Stimulated activated CD8-positive, alpha-beta memory T cell treated with anti-CD3 and anti-CD28 coated beads, Interleukin-4, amount 100 ng/mL, for 4 hours (primary cell): ENCODE measurements around the gene BTBD10.
"Not testable (repeated sequence)": the region's sequence is repeated elsewhere in the genome, so short reads cannot be mapped to it uniquely, and the experiment has no call there.

Source experiments
- DNase-seq, 2 donors: peaks; one replicate each; pipeline ENCODE4 v3.0.0-alpha.2; 2020; ENCODE audit warnings: low read depth in 2 of 2, low spot score in 1 of 2

BTBD10 gene

DNA sequence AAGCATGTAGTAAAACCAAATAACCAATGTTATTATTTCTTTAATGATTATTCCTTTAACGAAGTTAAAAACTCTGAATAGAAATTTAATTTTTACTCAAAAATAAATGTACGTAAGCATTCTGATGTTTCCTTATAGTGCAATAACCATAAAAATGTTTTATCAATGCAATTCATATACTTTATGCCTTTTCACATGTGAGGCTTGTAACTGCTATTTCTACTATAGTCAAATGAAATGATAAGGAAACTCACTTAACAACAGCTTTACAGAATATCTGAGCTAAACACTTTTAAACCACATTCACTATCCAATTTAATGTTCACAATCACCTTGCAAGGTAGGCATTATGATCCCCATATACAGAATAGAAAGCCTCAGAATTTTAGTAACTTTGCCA lies 17.4 kb downstream of the BTBD10 start:
- DNase-seq = no peak

DNA sequence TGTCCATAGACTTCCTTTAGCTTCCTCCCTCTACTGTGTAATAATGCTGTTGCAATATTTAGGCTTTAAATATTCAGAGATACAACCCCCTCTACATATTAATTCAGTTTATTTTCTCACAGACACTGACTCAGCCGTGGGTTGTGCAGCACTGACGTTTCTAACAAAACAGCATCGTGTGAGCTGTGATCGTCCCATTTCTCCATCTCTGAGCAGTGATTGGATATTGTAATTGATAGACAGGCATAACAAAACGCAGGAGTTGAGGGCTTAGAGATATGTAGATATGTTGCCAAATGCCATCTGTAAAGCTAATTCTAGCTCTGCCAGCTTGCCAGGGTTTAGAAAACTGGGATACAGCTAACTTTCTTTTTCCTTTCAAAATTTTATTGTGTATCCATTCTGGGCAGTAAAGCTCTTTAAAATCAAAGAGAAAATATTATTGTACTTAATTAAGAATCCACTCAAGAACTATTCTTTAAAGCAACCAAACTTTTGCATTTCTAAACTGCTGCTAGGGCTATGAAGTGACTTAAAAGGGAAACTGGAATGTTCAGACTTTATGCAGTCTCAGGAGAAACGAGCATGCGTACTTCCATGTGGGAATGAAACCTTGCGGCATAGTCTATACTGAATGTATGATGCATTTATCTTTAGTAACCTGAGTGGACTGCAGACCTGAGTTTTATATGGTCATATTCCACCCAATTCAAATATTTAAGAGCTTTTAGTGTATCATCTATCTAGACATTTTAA lies 22.7 kb downstream of the BTBD10 start:
- no peak for DNase-seq

DNA sequence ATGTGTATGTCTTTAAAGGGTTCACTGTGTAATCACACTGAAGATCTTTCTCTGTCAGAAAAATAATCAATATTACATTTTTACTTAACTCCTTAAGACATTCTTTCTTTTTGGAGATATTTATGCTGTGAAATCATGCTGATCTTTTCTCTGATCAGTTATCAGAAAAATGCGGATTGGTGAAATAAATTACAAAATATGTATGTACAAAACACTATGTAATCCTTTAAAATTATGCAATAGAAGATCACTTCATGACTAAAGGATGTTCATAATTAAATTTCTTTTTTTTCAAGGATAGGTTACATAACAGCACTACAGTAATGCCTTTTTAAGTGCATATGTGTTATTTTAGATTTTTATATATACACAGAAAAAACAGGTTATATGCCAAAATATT lies 24.7 kb downstream of the BTBD10 start:
- DNase-seq = no peak

DNA sequence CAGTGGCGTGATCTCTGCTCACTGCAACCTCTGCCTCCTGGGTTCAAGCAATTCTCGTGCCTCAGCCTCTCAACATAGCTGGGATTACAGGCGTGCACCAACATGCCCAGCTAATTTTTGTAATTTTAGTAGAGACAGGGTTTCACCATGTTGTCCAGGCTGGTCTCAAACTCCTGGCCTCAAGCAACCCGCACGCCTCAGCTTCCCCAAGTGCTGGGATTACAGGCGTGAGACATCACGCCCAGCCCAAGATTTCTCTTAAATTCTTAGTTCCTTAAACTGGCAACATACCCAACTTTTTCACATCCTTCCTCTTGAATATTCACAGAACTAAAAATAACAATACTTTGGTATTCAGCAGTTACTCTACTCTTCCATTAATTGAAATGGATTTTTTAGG lies 26.2 kb downstream of the BTBD10 start:
- not testable (repeated sequence) for DNase-seq

DNA sequence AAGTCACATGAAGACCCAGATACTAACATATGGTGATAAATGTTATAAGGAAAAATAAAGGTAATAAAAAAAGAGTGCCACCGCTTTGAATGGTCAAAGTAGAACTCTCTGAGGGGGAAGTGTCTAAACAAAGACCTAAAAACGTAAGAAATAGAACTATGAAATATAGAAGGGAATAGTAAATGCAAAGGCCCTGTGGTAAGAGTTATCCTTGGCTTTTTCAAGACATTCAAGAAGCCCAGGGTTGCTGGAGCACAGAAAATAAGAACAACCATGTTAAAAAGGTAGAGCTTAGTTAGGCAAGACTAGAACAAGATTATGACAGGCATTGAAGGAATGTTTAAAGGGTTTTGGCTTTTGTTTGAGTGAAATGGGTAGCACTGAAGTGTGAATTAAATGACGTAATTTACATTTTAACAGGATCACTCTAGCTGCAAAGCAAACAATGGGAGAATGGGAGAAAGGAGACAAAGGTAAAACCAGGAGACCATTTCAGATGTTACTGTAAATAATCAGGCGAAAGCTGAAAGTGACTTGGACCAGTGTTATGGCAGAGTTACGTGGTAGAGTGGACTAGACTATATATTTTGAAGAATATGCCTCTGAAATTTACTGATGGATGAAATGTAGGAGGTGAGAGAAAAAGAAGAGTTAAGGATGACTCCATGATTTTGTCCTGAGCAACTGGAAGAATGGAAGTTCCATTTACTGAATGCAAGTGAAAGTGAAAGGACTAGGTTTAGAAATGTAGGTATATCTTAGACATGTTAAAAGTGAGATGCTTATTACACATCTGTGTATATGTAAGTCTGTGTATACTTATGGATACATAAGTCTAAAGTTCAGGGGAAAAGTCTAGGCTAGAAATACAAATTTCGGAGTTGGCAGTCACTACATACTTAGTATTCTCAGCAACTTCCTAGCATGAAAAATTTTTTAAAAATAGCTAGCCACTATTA lies 28.5 kb downstream of the BTBD10 start:
- no peak for DNase-seq

DNA sequence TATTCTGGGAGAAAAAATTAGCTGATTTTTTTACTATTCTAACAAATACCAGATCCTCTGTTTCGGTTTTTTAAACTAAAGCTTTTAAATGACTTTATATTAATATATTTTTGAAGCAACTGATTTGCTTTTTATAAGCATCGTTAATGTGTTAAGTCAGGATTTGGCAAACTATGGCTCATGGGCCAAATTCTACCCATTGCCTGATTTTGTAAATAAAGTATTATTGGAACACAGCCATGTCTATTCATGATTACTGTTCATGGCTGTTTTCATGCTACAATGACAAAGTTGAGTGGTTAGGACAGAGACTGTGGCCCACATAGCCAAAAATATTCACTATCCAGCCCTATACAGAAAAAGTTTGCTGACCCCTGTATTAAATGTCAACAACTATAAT lies 29.6 kb downstream of the BTBD10 start:
- DNase-seq = no peak

DNA sequence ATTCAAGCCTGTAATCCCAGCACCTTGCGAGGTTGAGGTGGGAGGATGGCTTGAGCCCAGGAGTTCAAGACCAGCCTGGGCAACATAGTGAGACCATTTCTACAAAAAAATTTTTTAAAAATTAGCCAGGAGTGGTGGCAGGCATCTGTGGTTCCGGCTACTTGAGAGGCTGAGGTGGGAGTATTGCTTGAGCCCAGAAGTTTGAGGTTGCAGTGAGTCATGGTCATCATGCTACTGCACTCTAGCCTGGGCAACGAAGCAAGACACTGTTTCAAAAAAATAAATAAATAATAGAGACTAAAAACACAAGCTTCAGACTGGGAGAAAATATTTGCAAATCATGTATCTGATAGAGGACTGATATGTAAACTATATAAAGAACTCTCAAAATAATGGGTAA lies 33.2 kb downstream of the BTBD10 start:
- no peak for DNase-seq

DNA sequence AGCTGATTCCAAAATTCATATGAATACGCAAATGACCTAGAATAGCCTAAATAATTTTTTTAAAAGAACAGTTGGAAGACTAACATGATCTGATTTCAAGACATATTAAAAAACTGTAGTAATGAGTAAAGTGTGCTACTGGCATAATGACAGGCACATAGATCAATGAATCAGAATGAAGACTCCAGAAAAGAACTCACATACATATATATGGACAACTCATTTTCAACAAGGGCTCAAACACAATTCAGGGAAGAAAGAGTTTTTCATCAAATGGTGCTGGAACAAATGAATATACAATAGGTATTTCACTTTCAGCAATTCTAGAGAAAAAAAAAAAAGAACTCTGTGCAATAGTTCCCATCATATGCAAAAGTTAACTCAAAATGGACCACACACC lies 33.7 kb downstream of the BTBD10 start:
- no peak for DNase-seq

DNA sequence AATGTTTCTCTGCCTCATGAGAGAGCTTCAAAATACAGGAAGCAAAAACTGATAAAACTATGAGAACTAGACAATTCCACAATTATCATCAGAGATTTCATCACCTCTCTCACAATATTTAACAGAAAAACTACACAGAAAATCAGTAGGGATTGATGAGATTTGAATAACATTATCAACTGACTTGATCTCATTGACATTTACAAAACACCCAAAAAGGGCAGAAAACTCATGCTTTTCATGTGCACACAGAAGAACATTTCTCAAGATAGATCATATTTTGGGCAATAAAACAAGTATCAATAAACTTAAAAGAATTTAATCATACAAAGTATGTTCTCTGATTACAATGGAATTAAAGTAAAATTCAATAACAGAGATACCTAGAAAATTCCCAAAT lies 35.6 kb downstream of the BTBD10 start:
- no peak for DNase-seq

DNA sequence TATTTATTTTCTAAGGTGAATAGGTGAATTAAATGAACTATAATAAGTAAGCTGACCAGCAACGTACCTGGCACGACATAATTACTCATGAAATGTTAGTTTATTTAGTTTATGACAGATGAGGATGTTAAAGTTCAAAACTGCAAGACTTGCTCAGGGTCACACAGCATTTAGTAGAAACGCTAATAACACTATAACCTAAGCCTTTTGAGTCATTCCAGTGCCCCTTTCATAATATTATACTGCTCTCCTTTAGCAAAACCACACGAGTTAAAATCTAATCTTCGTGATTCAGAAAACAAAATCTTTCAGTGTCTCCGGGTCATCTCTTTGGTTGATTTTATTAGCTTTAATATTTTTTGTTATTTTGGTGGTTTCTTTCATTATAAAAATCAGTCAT lies 39.6 kb downstream of the BTBD10 start:
- no peak for DNase-seq

DNA sequence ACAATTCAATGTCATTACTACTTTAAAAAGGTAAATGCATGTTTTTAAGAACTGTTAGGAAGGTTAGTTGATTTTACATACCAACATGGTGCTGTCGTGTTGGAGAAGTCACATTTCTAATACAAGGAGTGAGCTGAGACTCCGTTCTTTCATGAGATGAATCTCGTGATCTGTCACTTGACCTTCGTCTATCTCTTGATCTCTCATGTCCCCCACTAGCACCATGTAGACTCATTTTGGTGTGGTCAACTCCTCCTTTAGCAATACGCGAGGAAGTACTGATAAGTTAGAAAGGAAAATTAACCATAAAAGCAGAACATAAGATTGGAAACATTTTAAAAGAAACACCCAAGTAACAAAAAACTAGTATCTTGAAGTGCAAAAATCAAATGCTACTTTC lies 41.5 kb downstream of the BTBD10 start:
- DNase-seq = no peak

DNA sequence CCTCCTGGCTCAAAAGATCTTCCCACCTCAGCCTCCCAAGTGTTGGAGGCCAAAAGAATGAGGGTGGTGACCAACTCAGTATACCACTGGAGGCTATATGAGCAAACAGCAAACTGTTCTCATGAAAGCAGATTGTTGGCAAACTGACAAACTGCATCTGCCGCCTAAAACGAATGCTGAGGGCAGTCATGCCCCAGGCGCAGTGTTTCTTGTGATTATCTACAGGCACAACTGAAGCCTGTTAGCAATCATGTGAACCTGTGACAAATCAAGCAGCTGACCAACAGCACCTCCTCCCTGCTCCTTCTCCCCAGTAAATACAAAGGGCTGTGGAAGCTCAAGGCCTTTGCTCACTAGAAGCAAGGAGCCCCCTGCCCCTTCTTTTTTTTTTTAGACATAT lies 47.8 kb downstream of the BTBD10 start:
- DNase-seq = no peak

DNA sequence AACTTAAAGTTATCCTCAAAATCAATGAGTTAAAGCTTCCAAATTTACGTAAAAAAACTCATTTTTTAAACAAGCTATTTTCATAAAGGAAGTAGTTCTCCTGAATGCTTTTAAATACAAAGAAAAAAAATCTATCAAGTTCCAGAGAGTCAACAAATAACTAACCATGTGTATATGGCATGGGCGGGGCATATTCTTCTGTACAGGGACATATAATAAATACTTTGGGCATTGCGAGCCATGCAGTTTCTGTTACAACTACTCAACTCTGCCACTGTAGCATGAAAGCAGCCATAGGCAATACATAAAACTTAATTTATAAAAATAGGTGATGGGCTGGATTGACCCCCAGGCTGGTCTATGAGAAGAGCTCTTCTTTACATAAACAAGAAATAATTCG lies 57.8 kb downstream of the BTBD10 start:
- DNase-seq = no peak

DNA sequence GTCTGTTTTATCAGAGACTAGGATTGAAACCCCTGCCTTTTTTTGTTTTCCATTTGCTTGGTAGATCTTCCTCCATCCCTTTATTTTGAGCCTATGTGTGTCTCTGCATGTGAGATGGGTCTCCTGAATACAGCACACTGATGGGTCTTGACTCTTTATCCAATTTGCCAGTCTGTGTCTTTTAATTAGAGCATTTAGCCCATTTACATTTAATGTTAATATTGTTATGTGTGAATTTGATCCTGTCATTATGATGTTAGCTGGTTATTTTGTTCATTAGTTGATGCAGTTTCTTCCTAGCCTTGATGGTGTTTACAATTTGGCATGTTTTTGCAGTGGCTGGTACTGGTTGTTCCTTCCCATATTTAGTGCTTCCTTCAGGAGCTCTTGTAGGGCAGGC lies 64.7 kb downstream of the BTBD10 start:
- not testable (repeated sequence) for DNase-seq

DNA sequence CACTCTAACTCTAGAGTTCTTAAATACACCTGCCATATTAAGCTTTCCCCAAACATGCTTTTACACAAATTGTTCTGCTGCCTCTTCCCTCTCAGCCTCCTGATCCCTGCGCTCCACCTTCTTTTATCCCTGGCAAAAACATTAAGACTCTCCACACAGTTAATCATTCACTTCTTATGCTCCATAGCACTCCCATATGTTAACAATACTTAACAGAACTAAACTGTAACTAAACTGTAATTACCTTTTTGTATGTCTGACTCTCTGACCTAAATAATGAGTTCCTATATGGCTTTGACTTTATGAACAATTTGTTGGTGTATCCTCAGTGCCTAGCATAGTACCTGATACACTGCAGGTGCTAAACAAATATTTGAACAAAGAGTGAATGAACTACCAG lies 71.8 kb downstream of the BTBD10 start:
- no peak for DNase-seq

DNA sequence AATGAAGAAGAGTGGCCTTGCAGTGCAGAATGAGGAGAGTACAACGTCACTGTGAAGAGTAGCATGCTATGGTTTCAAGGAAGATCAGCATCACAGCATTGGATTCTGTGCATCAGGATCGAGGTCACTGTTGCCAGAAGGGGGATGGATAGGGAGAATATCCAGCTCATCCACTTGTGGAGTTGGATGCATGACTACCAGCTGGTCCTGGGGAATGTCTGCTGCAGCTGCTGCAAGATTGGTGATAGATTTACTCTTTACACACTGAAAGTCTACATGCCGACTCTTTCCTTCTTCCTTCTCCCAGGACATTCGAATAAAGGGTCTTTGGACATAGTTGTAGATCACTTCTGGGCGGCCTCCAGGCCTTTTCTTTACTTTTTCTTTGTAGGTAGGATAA lies 74.3 kb downstream of the BTBD10 start:
- DNase-seq = no peak

DNA sequence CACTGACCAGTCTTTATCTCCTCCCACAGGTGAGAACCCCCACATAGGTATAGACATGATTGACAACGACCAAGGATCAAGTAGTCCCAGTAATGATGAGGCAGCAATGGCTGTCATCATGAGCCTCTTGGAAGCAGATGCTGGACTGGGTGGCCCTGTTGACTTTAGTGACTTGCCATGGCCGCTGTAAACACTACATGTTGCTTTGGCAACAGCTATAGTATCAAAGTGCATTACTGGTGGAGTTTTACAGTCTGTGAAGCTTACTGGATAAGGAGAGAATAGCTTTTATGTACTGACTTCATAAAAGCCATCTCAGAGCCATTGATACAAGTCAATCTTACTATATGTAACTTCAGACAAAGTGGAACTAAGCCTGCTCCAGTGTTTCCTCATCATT lies 76.5 kb downstream of the BTBD10 start:
- DNase-seq = no peak

DNA sequence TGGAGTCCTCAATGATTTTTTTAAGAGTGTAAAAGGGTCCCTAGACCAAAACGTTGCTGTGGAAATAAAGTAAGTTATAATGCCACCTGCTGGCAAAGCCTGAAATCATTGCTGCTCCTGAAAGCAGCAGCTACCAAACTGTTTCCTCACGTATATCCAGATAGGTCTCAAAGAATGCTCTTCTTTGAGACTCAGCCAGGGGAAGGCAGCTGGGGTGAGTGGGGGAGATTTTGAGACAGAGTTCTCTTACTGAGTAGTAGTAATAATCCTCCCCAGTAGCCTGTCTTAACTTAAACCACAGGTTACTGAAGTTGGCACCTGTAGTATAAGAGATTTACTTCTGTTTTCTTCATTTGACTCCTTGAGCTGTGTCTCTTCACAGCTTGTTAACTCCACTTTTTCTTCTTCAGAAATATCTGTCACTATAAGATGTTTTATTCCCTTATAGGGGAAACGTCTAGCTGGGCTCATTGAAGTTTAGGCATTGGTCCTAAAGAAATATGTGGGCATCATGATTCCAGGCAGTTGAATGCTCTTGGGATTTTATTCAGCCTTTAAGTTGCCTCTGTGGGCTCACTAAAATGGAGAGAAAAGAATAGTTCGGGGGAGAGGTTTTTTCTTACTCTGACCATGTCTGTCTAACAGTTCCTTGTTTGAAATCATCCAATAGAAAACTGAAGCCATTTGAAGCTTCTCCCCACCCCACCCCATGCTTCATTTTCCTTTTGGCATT lies 77.9 kb downstream of the BTBD10 start:
- DNase-seq = no peak

DNA sequence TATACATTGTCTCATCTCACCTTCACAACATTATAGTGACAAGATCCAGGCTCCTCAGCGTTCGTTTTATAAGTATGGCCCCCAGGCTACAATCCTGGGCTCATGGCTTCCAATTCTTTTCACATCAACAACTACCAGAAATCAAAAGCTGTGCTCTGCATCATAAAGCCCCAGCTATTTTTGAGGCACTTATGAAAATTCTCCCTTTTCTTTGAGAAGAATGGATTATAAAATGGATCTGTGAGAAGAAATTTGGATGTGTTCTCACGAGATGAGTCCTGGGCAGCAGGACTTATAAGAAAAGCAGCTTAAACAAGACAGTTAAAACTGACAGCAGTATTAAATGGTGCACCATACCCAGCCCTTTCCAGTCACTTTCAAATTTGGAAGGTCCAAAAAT lies 80.3 kb downstream of the BTBD10 start:
- no peak for DNase-seq

DNA sequence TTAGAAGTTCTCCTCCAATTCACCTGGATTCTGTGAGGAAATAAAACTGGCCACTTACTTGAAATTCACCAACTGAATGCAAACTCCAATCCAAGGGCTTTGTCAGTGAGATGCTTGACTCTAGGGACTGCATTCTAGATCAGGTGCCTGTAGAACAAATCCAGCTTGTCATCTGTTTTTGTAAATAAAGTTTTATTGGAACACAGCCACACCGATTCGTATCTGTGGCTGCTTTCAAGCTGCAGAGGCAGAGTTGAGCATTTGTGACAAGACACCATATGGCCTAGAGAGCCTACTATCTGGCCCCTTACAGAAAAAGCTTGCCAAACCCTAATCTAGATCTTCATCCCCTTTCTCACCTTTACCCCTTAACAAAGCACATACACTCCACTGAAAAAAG lies 82.3 kb downstream of the BTBD10 start:
- no peak for DNase-seq

DNA sequence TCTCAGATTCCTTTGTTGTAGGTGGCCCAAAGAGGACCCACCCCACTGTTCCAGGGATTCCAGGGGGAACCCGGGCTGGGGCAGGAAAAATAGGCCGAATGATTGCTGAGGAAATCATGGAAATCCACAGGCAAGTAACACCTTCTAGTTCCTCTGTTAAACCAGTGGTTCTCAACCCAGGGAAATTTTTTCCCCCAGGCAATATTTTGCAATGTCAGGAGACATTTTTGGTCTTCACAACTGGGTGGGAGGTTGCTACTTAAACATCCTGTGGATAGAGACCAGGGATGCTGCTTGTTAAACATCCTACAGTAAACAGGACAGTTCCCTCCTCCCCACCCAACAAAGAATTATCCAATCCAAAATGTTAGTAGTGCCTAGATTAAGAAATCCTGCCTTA lies 84.7 kb downstream of the BTBD10 start:
- no peak for DNase-seq

DNA sequence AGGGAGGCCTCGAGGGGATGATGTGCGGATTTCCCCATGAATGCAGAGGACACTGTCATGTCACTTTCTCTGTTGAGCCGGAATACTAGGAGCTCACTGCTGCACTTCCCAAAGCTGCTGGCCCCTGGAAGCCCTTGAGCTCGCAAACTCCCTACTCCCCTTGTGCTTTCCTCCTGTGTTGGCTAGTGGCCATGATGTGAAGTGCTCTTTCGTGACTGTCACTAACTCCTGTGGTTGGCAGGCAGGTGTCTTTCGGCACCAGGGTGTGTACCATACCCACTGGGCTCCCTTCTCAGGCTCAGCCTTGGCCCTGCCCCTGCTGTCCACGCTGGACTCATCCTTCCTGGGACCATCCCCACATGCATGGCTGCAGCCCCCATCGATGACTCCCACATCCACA lies 86.2 kb downstream of the BTBD10 start:
- DNase-seq = no peak
